Hepatocyte (in vitro differentiated cells): ENCODE measurements around the gene PALLD. TPM values are rescaled to one million over a fixed set of nuclear protein-coding genes. Genes with fewer than 3 reads are reported as not detected.

Experiments used
- DNase-seq: peaks from one replicate; pipeline ENCODE4 v3.0.0-alpha.2; 2016; ENCODE audit warnings: low spot score
- H2AFZ ChIP-seq: fragments of 200-600 bp; sonication (generic); 2 replicates; pipeline ENCODE4 v1.6.0; 2016; ENCODE audit warnings: antibody characterized with exemption, mild to moderate bottlenecking
- H3K27ac ChIP-seq: fragments of 200-600 bp; sonication (generic); 2 replicates; pipeline ENCODE4 v1.5.1; 2016; ENCODE audit warnings: mild to moderate bottlenecking
- H3K27me3 ChIP-seq: fragments of 200-600 bp; sonication (generic); 2 replicates; pipeline ENCODE4 v1.6.1; 2016
- H3K36me3 ChIP-seq: fragments of 200-600 bp; sonication (generic); replicated peaks from 2 replicates; pipeline ENCODE4 v1.5.1; 2016; ENCODE audit warnings: low read depth; ENCODE audit not compliant: insufficient read depth
- H3K4me1 ChIP-seq: fragments of 200-600 bp; sonication (generic); 2 replicates; pipeline ENCODE4 v1.5.1; 2016; ENCODE audit warnings: mild to moderate bottlenecking, moderate library complexity; ENCODE audit not compliant: insufficient read depth
- H3K4me2 ChIP-seq: fragments of 200-600 bp; sonication (generic); 2 replicates; pipeline ENCODE4 v1.6.0; 2016
- H3K4me3 ChIP-seq: fragments of 200-600 bp; sonication (generic); 2 replicates; pipeline ENCODE4 v1.5.1; 2016; ENCODE audit warnings: mild to moderate bottlenecking
- H3K79me2 ChIP-seq: fragments of 200-600 bp; sonication (generic); 2 replicates; pipeline ENCODE4 v1.6.0; 2017; ENCODE audit warnings: mild to moderate bottlenecking
- H3K9me2 ChIP-seq: fragments of 200-600 bp; sonication (generic); replicated peaks from 2 replicates; pipeline ENCODE4 v1.6.0; 2017; ENCODE audit warnings: mild to moderate bottlenecking; ENCODE audit not compliant: insufficient read depth
- H3K9me3 ChIP-seq: fragments of 200-600 bp; sonication (generic); 2 replicates; pipeline ENCODE4 v1.5.1; 2016; ENCODE audit warnings: low read depth, mild to moderate bottlenecking
- H4K20me1 ChIP-seq: fragments of 200-600 bp; sonication (generic); 2 replicates; pipeline ENCODE4 v1.6.0; 2016; ENCODE audit warnings: mild to moderate bottlenecking; ENCODE audit not compliant: insufficient read depth, poor library complexity, severe bottlenecking
- CTCF ChIP-seq: fragments of 200-600 bp; sonication (generic); IDR thresholded peaks from 2 replicates; pipeline ENCODE4 v1.5.1; 2016; ENCODE audit warnings: antibody characterized with exemption, mild to moderate bottlenecking; ENCODE audit not compliant: poor library complexity
- EZH2 ChIP-seq: fragments of 200-600 bp; sonication (generic); IDR thresholded peaks from 2 replicates; pipeline ENCODE4 v1.6.1; 2016; ENCODE audit warnings: antibody characterized with exemption, mild to moderate bottlenecking, borderline replicate concordance
- EZH2phosphoT487 ChIP-seq: fragments of 200-600 bp; sonication (generic); IDR thresholded peaks from one replicate; pipeline ENCODE4 v1.6.1; 2018; ENCODE audit warnings: antibody characterized with exemption, mild to moderate bottlenecking, low read depth, moderate library complexity; ENCODE audit not compliant: unreplicated experiment, severe bottlenecking
- WGBS: methylation state at CpG from one replicate; pipeline ENCODE4 v1.1.6; 2016; ENCODE audit warnings: low lambda C conversion rate; ENCODE audit errors: missing lambda C conversion rate; 5-methylcytosine and 5-hydroxymethylcytosine counted together
- polyA plus RNA-seq: library from polyadenylated mRNA; unstranded; fragments of >200 nt; fragmentation: Nextera tagmentation; extraction: Ambion mirVana; gene quantifications from 2 replicates; pipeline ENCODE4 v1.2.1, GENCODE V29; 2016
- total RNA-seq: library from RNA; depleted of rRNA; stranded (reverse); fragments of >200 nt; gene quantifications from 2 replicates; pipeline ENCODE4 v1.2.3, GENCODE V29; 2014

PALLD gene
- total and polyA plus RNA-seq, 2 experiments from 2014 or later = 82.7 to 85.2 TPM

- no peaks in the 10 kb centered on the region for H3K9me3 ChIP-seq
- H4K20me1 ChIP-seq = no peaks in the 10 kb centered on the region
- peak overlapping the region; percentile 41 for H3K27ac ChIP-seq
- WGBS = 72% methylated on average over 11 of the region's 11 CpGs
- DNase-seq = no peak
- no peak overlapping the region for H2AFZ ChIP-seq
- no peaks in the 10 kb centered on the region for H3K27me3 ChIP-seq
- no peak overlapping the region for H3K4me3 ChIP-seq
- no peaks in the 10 kb centered on the region for H3K79me2 ChIP-seq
- H3K9me2 ChIP-seq = no peaks in the 10 kb centered on the region
- no peaks in the 10 kb centered on the region for H3K4me1 ChIP-seq
- peak overlapping the region; percentile 26 for H3K4me2 ChIP-seq
- H3K36me3 ChIP-seq = no peaks in the 10 kb centered on the region
- TF ChIP-seq CTCF = no peak
- TF ChIP-seq EZH2phosphoT487 = no peak
- no peak for TF ChIP-seq EZH2
Measured at GRCh38 chr4:168734703-168735678, 238.1 kb downstream of the PALLD start.

- H3K4me1 ChIP-seq = no peaks in the 10 kb centered on the region
- H2AFZ ChIP-seq = no peak overlapping the region
- no peaks in the 10 kb centered on the region for H3K9me2 ChIP-seq
- TF ChIP-seq EZH2phosphoT487 (no peak), EZH2 (no peak), CTCF (no peak)
- DNase-seq = no peak
- 52% methylated on average over 3 of the region's 3 CpGs for WGBS
- H3K9me3 ChIP-seq = no peaks in the 10 kb centered on the region
- H3K4me3 ChIP-seq = no peak overlapping the region
- no peaks in the 10 kb centered on the region for H3K79me2 ChIP-seq
- no peaks in the 10 kb centered on the region for H4K20me1 ChIP-seq
- peak overlapping the region; percentile 26 for H3K4me2 ChIP-seq
- peak overlapping the region; percentile 41 for H3K27ac ChIP-seq
- H3K27me3 ChIP-seq = no peaks in the 10 kb centered on the region
- no peaks in the 10 kb centered on the region for H3K36me3 ChIP-seq
Measured at GRCh38 chr4:168735735-168736134, 238.9 kb downstream of the PALLD start.

DNA sequence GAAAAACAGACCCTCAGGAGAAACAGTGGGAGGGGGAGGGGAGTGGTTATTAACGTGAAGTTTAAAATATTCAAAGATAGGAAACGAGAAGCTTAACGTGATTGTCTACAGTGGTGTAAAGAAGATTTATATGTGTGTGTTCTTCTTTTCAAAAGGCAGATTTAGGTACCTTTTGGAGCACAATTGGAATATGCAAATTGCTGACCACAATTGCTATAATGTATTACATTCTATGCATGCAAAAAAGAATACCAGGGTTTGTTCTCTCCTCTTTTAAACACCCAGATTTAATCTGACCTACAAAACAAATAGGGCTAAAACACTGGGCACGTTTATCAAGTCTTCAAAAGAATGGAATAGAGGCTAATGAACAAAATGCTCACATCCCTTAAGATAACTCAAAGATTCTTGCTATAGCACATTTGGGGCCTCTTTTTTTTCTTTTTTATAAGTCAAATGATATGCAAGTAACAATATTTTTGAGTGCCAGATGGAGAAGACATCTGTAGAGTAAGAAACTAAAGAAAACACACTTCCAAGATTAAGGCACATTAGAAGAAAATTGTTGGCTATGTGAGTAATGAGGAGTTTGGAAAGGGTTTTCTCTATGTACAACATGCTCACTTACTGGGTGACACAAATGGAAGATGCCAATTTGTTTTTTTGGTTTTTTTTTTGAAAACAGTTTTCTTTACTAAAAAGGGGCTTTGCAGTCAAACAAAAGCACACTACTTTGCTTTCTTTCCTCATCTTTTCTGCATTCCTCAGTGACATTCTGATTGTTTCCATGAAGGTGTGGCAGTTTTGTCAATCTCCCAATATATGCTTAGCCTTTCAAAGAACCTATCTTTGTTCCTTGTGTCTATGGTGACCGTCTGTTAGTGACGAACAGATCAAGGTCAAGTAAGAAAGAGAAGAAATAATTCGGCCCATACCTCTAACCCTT is 240.3 kb downstream of the PALLD start:
- Histone ChIP-seq H3K4me1 (no peaks in the 10 kb centered on the region), H3K27ac (no peak overlapping the region)
- WGBS = 68% methylated on average over 7 of the region's 7 CpGs

More for the DNA sequence above, 240.3 kb downstream of the PALLD start:
- Histone ChIP-seq H3K4me2 (no peak overlapping the region), H4K20me1 (no peaks in the 10 kb centered on the region), H3K9me2 (no peaks in the 10 kb centered on the region), H3K9me3 (no peaks in the 10 kb centered on the region), H2AFZ (no peak overlapping the region), H3K36me3 (no peaks in the 10 kb centered on the region), H3K27me3 (no peaks in the 10 kb centered on the region), H3K79me2 (no peaks in the 10 kb centered on the region), H3K4me3 (no peak overlapping the region)
- TF ChIP-seq EZH2 (no peak), CTCF (no peak), EZH2phosphoT487 (no peak)
- DNase-seq = no peak
